DND-41 (cell line): ENCODE measurements around the gene PRR23E.

Experiments used
- EZH2 ChIP-seq: IDR thresholded peaks from 3 replicates; pipeline ENCODE4 v1.6.1; 2012; ENCODE audit warnings: borderline replicate concordance, low read depth, mild to moderate bottlenecking, moderate library complexity, low read length, inconsistent platforms; ENCODE audit not compliant: severe bottlenecking
- TF ChIP-seq, protein P1 (sequence below): IDR thresholded peaks from 2 replicates; pipeline ENCODE4 v1.5.1; 2012; ENCODE audit warnings: borderline replicate concordance, low read length, moderate library complexity, mild to moderate bottlenecking; ENCODE audit not compliant: poor library complexity, severe bottlenecking; ENCODE audit errors: extremely low read depth

DNA sequence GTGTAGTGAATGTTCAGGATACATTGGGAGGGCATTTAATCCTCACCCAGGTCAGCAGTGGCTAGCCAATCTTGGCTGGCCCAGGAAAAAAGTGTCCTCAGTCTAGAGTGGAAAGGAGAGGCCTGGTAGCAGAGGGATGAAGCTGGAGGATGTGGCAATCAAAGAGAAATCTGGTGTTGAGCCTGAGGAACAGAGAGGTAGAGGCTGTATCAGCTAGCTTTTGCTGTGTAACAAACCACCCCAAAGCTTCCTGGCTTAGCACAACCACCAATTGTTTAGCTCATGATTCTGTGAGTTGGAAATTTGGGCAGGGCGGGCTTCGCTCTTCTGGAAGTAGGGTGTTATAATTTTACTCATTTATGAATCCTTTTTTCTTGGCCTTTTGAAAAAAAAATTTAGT is 49.8 kb upstream of the PRR23E start:
- TF ChIP-seq, protein P1, sequence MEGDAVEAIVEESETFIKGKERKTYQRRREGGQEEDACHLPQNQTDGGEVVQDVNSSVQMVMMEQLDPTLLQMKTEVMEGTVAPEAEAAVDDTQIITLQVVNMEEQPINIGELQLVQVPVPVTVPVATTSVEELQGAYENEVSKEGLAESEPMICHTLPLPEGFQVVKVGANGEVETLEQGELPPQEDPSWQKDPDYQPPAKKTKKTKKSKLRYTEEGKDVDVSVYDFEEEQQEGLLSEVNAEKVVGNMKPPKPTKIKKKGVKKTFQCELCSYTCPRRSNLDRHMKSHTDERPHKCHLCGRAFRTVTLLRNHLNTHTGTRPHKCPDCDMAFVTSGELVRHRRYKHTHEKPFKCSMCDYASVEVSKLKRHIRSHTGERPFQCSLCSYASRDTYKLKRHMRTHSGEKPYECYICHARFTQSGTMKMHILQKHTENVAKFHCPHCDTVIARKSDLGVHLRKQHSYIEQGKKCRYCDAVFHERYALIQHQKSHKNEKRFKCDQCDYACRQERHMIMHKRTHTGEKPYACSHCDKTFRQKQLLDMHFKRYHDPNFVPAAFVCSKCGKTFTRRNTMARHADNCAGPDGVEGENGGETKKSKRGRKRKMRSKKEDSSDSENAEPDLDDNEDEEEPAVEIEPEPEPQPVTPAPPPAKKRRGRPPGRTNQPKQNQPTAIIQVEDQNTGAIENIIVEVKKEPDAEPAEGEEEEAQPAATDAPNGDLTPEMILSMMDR, result no peak
- TF ChIP-seq EZH2, result no peak
